ENCODE data around the gene PPFIA1. TPM values are rescaled to one million over a fixed set of nuclear protein-coding genes. Genes with fewer than 3 reads are reported as not detected.
"Not testable (repeated sequence)": the region's sequence is repeated elsewhere in the genome, so short reads cannot be mapped to it uniquely, and the experiment has no call there.

The PPFIA1 gene
- total RNA-seq, 2 donors from 2014 or later = 46.9 to 47.5 TPM

GRCh38 chr11:70404244-70404643 lies 133.8 kb downstream of the PPFIA1 start:
- no peaks in the 10 kb centered on the region for H3K9me3 ChIP-seq
- intact Hi-C loops (cut with DNase I) = no loop called here
- H3K9ac ChIP-seq (ENCODE audit: low read depth in 2 of 2, low read length in 2 of 2) = no peak overlapping the region
- H3K27ac ChIP-seq = no peak overlapping the region
- no peak for TF ChIP-seq CTCF (IDR thresholded peaks at IDR 0.05)
- H3K4me1 ChIP-seq = no peaks in the 10 kb centered on the region
- no peak overlapping the region for H3K4me3 ChIP-seq
- peaks cover 15% of the 10 kb centered on the region for H3K36me3 ChIP-seq
- no peak for DNase-seq
- H3K27me3 ChIP-seq = no peaks in the 10 kb centered on the region

- no peaks in the 10 kb centered on the region for H3K9me3 ChIP-seq
- H3K36me3 ChIP-seq = peaks cover 15% of the 10 kb centered on the region
- no peaks in the 10 kb centered on the region for H3K4me1 ChIP-seq
- intact Hi-C loops (cut with DNase I) = no loop called here
- H3K27ac ChIP-seq = no peak overlapping the region
- H3K9ac ChIP-seq (ENCODE audit: low read depth in 2 of 2, low read length in 2 of 2) = no peak overlapping the region
- H3K4me3 ChIP-seq = no peak overlapping the region
- TF ChIP-seq CTCF (IDR thresholded peaks at IDR 0.05) = no peak
- DNase-seq = no peak
- no peaks in the 10 kb centered on the region for H3K27me3 ChIP-seq
Observed at GRCh38 chr11:70405679-70406395, 135.3 kb downstream of the PPFIA1 start.

- DNase-seq = no peak
- no peak for TF ChIP-seq CTCF (IDR thresholded peaks at IDR 0.05)
- Histone ChIP-seq H3K36me3 (peaks cover 15% of the 10 kb centered on the region), H3K9ac (ENCODE audit: low read depth in 2 of 2, low read length in 2 of 2) (no peak overlapping the region), H3K9me3 (no peaks in the 10 kb centered on the region), H3K27me3 (no peaks in the 10 kb centered on the region), H3K27ac (no peak overlapping the region), H3K4me3 (no peak overlapping the region), H3K4me1 (no peaks in the 10 kb centered on the region)
- intact Hi-C loops (cut with DNase I) = no loop called here
Observed at GRCh38 chr11:70407121-70407520, 136.6 kb downstream of the PPFIA1 start.

- Histone ChIP-seq H3K36me3 (peaks cover 15% of the 10 kb centered on the region), H3K4me3 (no peak overlapping the region), H3K27me3 (no peaks in the 10 kb centered on the region), H3K27ac (no peak overlapping the region), H3K9me3 (no peaks in the 10 kb centered on the region), H3K9ac (ENCODE audit: low read depth in 2 of 2, low read length in 2 of 2) (no peak overlapping the region), H3K4me1 (no peaks in the 10 kb centered on the region)
- no peak for DNase-seq
- TF ChIP-seq CTCF (IDR thresholded peaks at IDR 0.05) = no peak
- intact Hi-C loops (cut with DNase I) = no loop called here
Observed at GRCh38 chr11:70407814-70408213, 137.3 kb downstream of the PPFIA1 start.

- H3K27me3 ChIP-seq; H3K9ac ChIP-seq (ENCODE audit: low read depth in 2 of 2, low read length in 2 of 2); DNase-seq; H3K4me1 ChIP-seq; intact Hi-C loops (cut with DNase I); H3K4me3 ChIP-seq; H3K9me3 ChIP-seq; H3K27ac ChIP-seq: not testable (repeated sequence)
- H3K36me3 ChIP-seq = peaks cover 15% of the 10 kb centered on the region
Observed at GRCh38 chr11:70408326-70408725, 137.8 kb downstream of the PPFIA1 start.

- no peaks in the 10 kb centered on the region for H3K4me1 ChIP-seq
- TF ChIP-seq CTCF (IDR thresholded peaks at IDR 0.05) = no peak
- no peaks in the 10 kb centered on the region for H3K9me3 ChIP-seq
- H3K9ac ChIP-seq (ENCODE audit: low read depth in 2 of 2, low read length in 2 of 2) = no peak overlapping the region
- no peak overlapping the region for H3K4me3 ChIP-seq
- H3K27ac ChIP-seq = no peak overlapping the region
- no peak for DNase-seq
- H3K36me3 ChIP-seq = peaks cover 15% of the 10 kb centered on the region
- intact Hi-C loops (cut with DNase I) = no loop called here
- no peaks in the 10 kb centered on the region for H3K27me3 ChIP-seq
Observed at GRCh38 chr11:70409437-70409836, 138.9 kb downstream of the PPFIA1 start.
